Upper lobe of left lung (tissue), 4 donors: Measurements from ENCODE around the gene ATP2A2.

ENCODE experiments used
- CTCF ChIP-seq, 6 experiments: fragments of 450-650 bp in 4 of 6; fragments of 200-600 bp in 2 of 6; sonication (generic) in 2 of 6; IDR thresholded peaks; one replicate each; pipeline ENCODE4 v1.5.1; 2016 to 2019; ENCODE audit warnings: antibody characterized with exemption in 6 of 6
- EP300 ChIP-seq, 4 donors: sonication (generic); formaldehyde crosslinking; IDR thresholded peaks; one replicate each; pipeline ENCODE4 v1.5.1; 2017; ENCODE audit warnings: antibody characterized with exemption in 4 of 4, control low read depth in 2 of 4
- POLR2A ChIP-seq, 4 donors: fragments of 450-650 bp; IDR thresholded peaks; one replicate each; pipeline ENCODE4 v1.5.1; 2016 to 2017; ENCODE audit warnings: antibody characterized with exemption in 4 of 4, mild to moderate bottlenecking in 2 of 4
- POLR2AphosphoS5 ChIP-seq, 2 donors: sonication (generic); formaldehyde crosslinking; IDR thresholded peaks; one replicate each; pipeline ENCODE4 v1.5.1; 2017; ENCODE audit warnings: antibody characterized with exemption in 2 of 2

- TF ChIP-seq EP300 (IDR thresholded peaks at IDR 0.05) (no peak), POLR2A (IDR thresholded peaks at IDR 0.05) (no peak), CTCF (IDR thresholded peaks at IDR 0.05) (no peak), POLR2AphosphoS5 (IDR thresholded peaks at IDR 0.05) (no peak)
Measured at GRCh38 chr12:110282300-110282860, 1.3 kb downstream of the ATP2A2 start.
